ENCODE measurements around the gene PRKCA.

Gene PRKCA

DNA sequence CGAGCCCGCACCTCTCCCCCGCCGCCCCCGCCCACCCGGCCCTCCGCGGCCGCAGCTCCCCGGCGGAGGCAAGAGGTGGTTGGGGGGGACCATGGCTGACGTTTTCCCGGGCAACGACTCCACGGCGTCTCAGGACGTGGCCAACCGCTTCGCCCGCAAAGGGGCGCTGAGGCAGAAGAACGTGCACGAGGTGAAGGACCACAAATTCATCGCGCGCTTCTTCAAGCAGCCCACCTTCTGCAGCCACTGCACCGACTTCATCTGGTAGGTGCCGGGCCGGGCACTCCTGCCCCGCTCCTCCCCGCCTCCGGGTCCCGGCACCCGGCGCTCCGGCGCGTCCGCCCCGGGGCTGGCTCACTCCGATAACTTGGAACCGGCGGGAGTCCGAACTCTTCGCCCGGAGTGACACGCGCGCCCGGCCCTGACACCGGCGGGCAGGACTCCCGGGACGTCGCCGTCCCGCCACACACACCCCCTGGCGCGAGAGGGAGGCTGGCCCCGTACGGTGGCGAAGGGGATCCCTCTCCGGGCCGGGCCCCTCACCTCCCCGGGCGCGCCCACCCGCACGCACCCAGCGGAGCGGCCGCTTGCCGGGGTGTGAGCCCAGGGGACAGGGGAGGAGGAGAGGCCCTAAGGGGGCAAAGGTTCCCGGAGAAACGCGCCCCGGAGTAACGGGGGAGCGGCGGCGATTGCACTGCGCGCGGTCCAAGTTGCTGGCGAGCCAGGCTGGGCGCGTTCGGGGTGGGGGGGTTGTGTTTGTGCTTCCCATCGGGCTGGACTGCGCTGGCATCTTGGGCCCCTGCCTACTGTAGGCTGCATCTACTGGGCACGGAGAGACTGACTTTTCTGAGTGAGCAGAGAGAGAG lies 581 bp downstream of the PRKCA start:
- Mint-ChIP-seq H3K4me3 (peak overlapping the region; percentile 96), H3K9me3 (no peaks in the 10 kb centered on the region), H3K27ac (peak overlapping the region; percentile 95), H3K4me1 (peaks cover 54% of the 10 kb centered on the region), H3K27me3 (peaks cover 3% of the 10 kb centered on the region), H3K36me3 (ENCODE audit: low read depth) (peaks cover 43% of the 10 kb centered on the region)
- ATAC-seq, result peak; percentile 11
- DNase-seq, result peak; percentile 51

DNA sequence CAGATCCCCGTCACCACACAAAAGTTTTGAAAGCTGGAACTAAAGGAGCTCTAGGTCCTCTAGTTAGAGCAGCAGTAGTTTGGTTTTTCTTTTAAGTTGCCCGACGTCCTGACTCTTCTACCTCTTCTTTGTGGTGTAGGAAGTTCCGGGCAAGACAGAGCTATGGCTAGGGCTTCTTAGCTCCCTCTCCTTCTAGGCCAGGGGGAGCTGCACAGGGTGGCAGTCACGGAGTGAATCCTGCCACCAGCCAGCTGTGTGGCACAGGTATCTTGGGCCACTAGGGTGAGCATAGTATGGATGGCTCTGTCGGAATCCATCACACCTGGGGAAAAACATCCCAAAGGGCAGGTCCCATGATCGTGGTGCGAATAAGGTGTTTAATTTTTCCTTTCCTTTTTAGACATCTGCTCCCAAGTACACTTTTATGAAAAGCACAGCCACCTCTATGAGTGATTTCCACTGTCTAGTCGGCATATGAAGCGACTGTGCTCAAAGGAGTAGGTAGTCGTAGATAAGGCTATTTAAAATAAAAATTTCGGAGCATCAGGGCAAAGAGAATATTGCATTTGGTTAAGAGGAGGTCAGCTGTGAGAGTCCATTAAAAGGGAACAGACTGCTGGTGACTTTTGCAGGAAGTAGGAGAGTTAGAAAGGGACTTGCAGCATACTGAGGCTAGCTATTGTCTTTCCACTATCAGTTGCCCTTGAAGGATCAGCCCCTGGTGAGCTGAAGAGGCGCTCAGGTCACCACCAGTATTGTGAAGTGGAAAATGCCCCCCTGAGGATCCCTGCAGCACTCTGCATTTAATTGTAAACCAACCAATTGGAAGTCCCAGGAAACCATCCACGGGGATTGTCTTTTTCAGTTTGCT lies 2.1 kb downstream of the PRKCA start:
- peak; percentile 55 for ATAC-seq

GRCh38 chr17:66306446-66306845 lies 4.0 kb downstream of the PRKCA start:
- ATAC-seq, result no peak
- Mint-ChIP-seq H3K27me3 (peaks cover 3% of the 10 kb centered on the region), H3K27ac (peak overlapping the region; percentile 95), H3K36me3 (ENCODE audit: low read depth) (peaks cover 78% of the 10 kb centered on the region), H3K4me1 (peaks cover 67% of the 10 kb centered on the region), H3K9me3 (no peaks in the 10 kb centered on the region), H3K4me3 (peak overlapping the region; percentile 96)
- no peak for DNase-seq

More for the DNA sequence above, 2.1 kb downstream of the PRKCA start:
- peak overlapping the region; percentile 96 for H3K4me3 Mint-ChIP-seq
- H3K4me1 Mint-ChIP-seq, result peaks cover 66% of the 10 kb centered on the region
- H3K27me3 Mint-ChIP-seq, result peaks cover 3% of the 10 kb centered on the region
- H3K9me3 Mint-ChIP-seq, result no peaks in the 10 kb centered on the region
- peak overlapping the region; percentile 95 for H3K27ac Mint-ChIP-seq
- peaks cover 58% of the 10 kb centered on the region for H3K36me3 Mint-ChIP-seq (ENCODE audit: low read depth)
- DNase-seq, result peak; percentile 32

GRCh38 chr17:66307257-66307656 lies 4.8 kb downstream of the PRKCA start:
- Mint-ChIP-seq H3K4me3 (peak overlapping the region; percentile 96), H3K4me1 (peaks cover 72% of the 10 kb centered on the region), H3K27ac (peak overlapping the region; percentile 95), H3K9me3 (no peaks in the 10 kb centered on the region), H3K36me3 (ENCODE audit: low read depth) (peaks cover 83% of the 10 kb centered on the region), H3K27me3 (no peaks in the 10 kb centered on the region)
- DNase-seq (no peak), ATAC-seq (no peak)

GRCh38 chr17:66308856-66309255 lies 6.4 kb downstream of the PRKCA start:
- Mint-ChIP-seq H3K27me3 (no peaks in the 10 kb centered on the region), H3K4me1 (peaks cover 88% of the 10 kb centered on the region), H3K4me3 (peak overlapping the region; percentile 56), H3K36me3 (ENCODE audit: low read depth) (peaks cover 92% of the 10 kb centered on the region), H3K9me3 (no peaks in the 10 kb centered on the region), H3K27ac (peak overlapping the region; percentile 95)
- DNase-seq (no peak), ATAC-seq (no peak)

DNA sequence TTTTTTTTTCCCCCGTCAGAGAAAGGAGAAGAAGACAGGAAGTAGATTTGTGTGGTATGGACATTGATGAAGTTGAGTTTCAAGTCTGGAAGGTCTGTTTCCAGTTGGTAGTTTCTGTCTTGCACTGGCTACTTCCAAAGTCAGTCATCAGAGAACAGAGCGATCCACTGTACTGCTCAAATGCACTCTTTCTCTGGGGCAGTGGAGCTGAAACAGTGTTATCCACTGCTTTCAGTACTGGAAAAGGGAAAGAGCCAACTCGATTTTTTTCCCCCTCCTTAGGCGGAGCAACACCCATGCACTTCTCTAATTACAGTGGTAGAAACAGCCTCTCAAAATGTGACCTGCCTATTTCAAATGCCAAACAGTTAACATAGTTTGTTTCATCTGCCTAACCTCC lies 7.4 kb downstream of the PRKCA start:
- ATAC-seq, result peak; percentile 18
- peak overlapping the region; percentile 95 for H3K27ac Mint-ChIP-seq

DNA sequence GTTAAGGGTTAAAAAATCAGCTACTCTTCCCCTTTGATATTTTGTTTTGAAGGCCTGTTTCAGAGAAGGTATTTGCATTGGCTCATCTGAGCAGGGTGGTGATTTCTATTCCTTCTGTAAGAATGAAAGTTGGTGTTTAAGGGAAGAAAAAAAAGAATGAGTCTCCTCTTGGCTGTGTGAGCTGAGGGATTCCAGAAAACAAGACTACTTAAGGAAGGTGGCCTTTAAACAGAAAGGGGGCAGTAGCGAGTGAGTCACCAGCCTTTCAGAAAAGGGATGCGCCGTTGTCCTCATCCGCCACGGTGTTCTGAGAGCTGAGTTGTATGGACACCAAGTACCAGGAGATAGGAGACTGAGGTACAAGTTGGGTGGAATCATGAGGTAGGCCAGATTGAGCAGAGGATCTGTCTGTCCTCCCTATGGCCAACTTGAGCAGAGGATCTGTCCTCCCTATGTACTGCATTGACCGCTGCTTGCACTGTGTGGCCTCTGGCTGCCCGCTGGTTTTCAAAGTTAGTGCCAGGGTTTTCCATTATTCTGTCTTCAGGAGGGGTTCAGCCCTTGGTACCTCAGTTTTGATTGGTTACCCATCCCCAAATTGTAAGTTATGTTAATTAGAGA lies 8.2 kb downstream of the PRKCA start:
- peak overlapping the region; percentile 95 for H3K27ac Mint-ChIP-seq
- H3K36me3 Mint-ChIP-seq (ENCODE audit: low read depth), result peaks cover 89% of the 10 kb centered on the region
- DNase-seq, result peak; percentile 42
- H3K9me3 Mint-ChIP-seq, result peaks cover under 1% of the 10 kb centered on the region
- ATAC-seq, result peak; percentile 47
- no peaks in the 10 kb centered on the region for H3K27me3 Mint-ChIP-seq
- H3K4me3 Mint-ChIP-seq, result peak overlapping the region; percentile 56
- H3K4me1 Mint-ChIP-seq, result peaks cover 97% of the 10 kb centered on the region

More for the DNA sequence above, 7.4 kb downstream of the PRKCA start:
- Mint-ChIP-seq H3K36me3 (ENCODE audit: low read depth) (peaks cover 89% of the 10 kb centered on the region), H3K4me3 (peak overlapping the region; percentile 56), H3K4me1 (peaks cover 91% of the 10 kb centered on the region), H3K27me3 (no peaks in the 10 kb centered on the region), H3K9me3 (no peaks in the 10 kb centered on the region)
- DNase-seq, result no peak

DNA sequence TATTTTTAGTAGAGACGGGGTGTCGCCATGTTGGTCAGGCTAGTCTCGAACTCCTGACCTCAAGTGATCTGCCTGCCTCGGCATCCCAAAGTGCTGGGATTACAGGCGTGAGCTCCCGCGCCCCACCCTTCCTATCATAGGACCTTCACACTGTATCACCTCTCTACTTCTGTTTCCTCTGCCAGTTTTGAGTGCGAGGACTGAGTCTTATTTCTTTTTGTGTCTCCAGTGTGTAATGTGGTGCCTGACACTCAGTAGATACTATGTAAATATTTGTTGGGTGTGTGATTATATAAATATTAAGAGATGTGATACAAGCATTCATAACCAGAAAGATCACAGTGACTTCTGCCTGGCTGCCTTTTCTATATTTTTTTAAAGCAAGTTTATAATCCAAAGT lies 10.5 kb downstream of the PRKCA start:
- no peak for DNase-seq
- peaks cover 82% of the 10 kb centered on the region for H3K36me3 Mint-ChIP-seq (ENCODE audit: low read depth)
- H3K4me3 Mint-ChIP-seq, result peak overlapping the region; percentile 44
- H3K9me3 Mint-ChIP-seq, result peaks cover 3% of the 10 kb centered on the region
- ATAC-seq, result no peak
- H3K27ac Mint-ChIP-seq, result peak overlapping the region; percentile 98
- H3K27me3 Mint-ChIP-seq, result no peaks in the 10 kb centered on the region
- peaks cover 94% of the 10 kb centered on the region for H3K4me1 Mint-ChIP-seq

DNA sequence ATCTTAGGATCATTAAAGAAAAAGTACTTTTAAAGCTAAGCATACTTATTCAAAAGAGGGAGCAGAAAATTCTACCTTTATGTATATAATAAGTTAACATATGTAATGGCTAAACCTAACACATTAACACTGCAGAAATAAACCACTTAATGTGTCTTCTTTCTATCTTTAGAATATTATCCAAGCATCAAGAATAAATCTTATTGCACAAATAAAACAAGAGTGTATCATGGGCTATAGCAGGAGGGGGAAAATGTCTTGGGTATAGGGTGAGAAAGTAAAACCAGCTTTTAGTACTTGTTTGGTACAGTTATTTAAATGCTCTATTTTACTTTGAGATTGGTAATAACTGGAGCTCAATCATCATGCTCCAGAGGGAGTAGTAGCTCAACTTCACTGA lies 10.9 kb downstream of the PRKCA start:
- Mint-ChIP-seq H3K9me3 (peaks cover 7% of the 10 kb centered on the region), H3K27ac (peak overlapping the region; percentile 98), H3K36me3 (ENCODE audit: low read depth) (peaks cover 82% of the 10 kb centered on the region), H3K27me3 (no peaks in the 10 kb centered on the region), H3K4me3 (peak overlapping the region; percentile 44), H3K4me1 (peaks cover 94% of the 10 kb centered on the region)
- ATAC-seq (no peak), DNase-seq (no peak)

DNA sequence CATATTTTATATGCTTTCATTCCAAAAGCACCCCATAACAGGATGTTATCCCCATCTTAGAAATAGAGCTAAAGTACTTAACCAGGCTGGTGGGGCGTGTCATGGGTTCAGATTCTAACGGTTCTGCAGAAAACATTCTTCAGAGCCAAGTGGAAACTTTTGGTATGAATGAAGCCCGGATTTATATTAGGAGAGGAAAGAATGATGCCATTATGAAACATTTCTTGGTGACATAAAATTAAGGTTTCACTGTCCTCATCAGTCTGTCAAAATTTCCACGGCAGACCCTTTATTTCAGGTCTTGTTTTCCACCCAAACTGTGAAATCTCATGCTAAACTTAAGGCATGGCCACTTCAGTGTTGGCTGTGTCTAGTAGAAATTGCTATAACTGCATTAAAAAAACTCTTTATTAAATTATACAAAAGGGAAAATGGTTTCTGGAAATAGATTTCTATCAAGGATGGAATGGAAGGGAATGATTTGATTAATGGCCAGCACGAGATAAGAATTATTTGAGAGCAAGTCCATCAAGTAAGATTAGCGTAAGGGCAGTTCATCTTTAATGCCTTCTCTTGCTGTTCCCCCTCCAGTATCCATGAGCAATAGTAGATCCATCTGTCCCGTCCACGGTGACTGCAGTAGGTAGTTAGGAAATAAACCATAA lies 11.7 kb downstream of the PRKCA start:
- H3K27ac Mint-ChIP-seq, result peak overlapping the region; percentile 98
- H3K4me1 Mint-ChIP-seq, result peaks cover 90% of the 10 kb centered on the region
- peak; percentile 71 for ATAC-seq

GRCh38 chr17:66317629-66318028 lies 15.2 kb downstream of the PRKCA start:
- H3K27ac Mint-ChIP-seq, result peak overlapping the region; percentile 82
- H3K4me3 Mint-ChIP-seq, result peak overlapping the region; percentile 4
- no peak for DNase-seq
- H3K9me3 Mint-ChIP-seq, result peaks cover 17% of the 10 kb centered on the region
- peaks cover 69% of the 10 kb centered on the region for H3K36me3 Mint-ChIP-seq (ENCODE audit: low read depth)
- H3K27me3 Mint-ChIP-seq, result no peaks in the 10 kb centered on the region
- no peak for ATAC-seq
- H3K4me1 Mint-ChIP-seq, result peaks cover 61% of the 10 kb centered on the region

More for the DNA sequence above, 11.7 kb downstream of the PRKCA start:
- peaks cover 78% of the 10 kb centered on the region for H3K36me3 Mint-ChIP-seq (ENCODE audit: low read depth)
- H3K27me3 Mint-ChIP-seq, result no peaks in the 10 kb centered on the region
- peak; percentile 52 for DNase-seq
- peak overlapping the region; percentile 44 for H3K4me3 Mint-ChIP-seq
- H3K9me3 Mint-ChIP-seq, result peaks cover 8% of the 10 kb centered on the region

DNA sequence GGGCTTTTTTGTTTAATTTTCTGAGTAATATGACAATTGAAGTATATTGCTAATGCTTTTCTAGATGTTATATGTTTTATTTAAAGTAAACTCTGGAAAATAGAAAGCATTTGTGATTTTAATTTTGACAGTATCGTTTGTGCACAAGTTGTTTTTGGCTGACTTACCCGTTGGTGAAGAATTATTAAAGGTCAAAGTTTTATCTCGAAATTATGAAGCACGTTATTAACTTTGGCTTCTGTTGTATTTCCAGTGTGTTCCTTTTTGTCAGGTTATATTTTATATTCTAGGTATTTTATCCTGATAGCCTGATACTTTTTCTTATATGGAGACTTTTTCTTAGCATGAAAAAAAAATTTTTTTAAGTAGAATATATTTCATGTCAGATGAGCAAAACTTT lies 16.8 kb downstream of the PRKCA start:
- no peaks in the 10 kb centered on the region for H3K27me3 Mint-ChIP-seq
- no peak overlapping the region for H3K27ac Mint-ChIP-seq
- ATAC-seq, result no peak
- peaks cover 61% of the 10 kb centered on the region for H3K4me1 Mint-ChIP-seq
- peaks cover 73% of the 10 kb centered on the region for H3K36me3 Mint-ChIP-seq (ENCODE audit: low read depth)
- H3K9me3 Mint-ChIP-seq, result peaks cover 17% of the 10 kb centered on the region
- DNase-seq, result no peak
- no peak overlapping the region for H3K4me3 Mint-ChIP-seq

DNA sequence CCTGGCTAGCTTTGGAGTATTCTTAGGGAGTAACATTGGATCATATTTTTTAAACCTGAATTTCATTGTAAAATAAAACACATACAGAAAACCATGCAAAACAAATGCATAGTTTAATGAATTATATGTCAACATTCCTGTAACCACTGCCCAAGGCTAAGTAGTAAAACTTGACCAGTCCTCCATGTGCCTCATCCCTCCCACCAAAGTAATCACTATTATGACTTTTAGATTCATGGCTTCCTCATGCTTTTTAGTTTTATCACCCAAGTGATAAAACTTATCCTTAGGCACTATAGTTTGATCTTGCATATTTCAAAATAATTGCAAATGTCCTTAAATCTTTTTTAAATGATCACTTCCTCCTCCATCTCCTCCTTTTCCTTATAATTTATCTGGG lies 20.4 kb downstream of the PRKCA start:
- no peak overlapping the region for H3K4me3 Mint-ChIP-seq
- H3K27me3 Mint-ChIP-seq, result no peaks in the 10 kb centered on the region
- no peak for ATAC-seq
- H3K36me3 Mint-ChIP-seq (ENCODE audit: low read depth), result peaks cover 70% of the 10 kb centered on the region
- no peak for DNase-seq
- H3K27ac Mint-ChIP-seq, result no peak overlapping the region
- H3K4me1 Mint-ChIP-seq, result peaks cover 62% of the 10 kb centered on the region
- peaks cover 14% of the 10 kb centered on the region for H3K9me3 Mint-ChIP-seq
